NCI-H526 treated with DMSO at 0.1 percent for 48 hours (cell line): Measurements from ENCODE around the gene MBD3L1.

Experiments used
- DNase-seq: peaks from one replicate; lab custom pipeline; 2025; lab: John Stamatoyannopoulos, UW

Gene MBD3L1

DNA sequence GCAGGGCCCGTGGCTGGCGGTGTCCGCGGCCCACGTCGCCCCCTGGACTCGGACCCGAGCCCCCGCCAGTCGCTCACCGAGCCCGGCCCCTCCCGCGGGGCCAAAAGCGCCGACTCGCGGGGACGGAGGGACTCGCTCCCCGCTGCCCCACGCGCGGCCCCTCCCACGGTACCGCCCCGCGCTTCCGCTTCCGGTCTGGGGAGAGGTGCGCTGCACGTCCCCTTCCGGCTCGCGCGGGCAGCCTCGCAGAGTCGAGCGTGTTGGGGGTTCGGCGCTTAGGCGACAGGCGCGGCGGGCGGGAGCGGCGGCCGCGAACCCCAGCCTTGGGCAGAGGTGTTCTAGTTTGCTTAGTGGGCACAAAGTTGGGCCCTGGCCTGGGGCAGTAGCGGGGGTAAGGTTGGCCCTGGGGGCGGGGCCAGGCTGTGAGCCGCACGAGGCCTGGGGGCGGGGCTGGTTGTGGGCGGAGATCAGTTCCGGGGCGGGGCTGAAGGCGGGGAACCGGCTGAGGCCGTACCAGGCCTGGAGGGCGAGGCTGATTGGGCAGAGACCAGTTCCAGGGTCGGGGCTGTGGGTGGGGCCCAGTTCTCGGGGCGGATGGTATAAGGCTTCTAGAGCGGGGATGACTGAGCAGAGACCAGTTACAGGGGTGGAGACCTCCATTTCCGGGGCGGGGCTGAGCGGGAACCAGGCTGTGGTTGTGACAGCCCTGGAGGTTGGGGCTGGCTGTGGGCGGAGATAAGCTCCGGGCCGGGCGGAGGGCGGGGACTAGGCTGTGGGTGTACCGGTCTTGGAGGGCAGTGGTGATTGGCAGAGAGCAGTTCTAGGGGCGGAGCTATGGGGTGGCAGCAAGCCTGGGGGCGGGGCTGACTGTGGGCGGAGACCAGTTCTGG lies at the start of gene MBD3L1, which contains the start of gene ZNF558:
TSS of gene MBD3L1 (plus strand) at position 246 of the 890 bp plus-strand sequence. CDS start 10,302 bp downstream, outside the sequence.
TSS of gene ZNF558 (minus strand) at position 173 of the 890 bp plus-strand sequence. CDS start 9,645 bp downstream, outside the sequence.
- DNase-seq = peak; percentile 82

DNA sequence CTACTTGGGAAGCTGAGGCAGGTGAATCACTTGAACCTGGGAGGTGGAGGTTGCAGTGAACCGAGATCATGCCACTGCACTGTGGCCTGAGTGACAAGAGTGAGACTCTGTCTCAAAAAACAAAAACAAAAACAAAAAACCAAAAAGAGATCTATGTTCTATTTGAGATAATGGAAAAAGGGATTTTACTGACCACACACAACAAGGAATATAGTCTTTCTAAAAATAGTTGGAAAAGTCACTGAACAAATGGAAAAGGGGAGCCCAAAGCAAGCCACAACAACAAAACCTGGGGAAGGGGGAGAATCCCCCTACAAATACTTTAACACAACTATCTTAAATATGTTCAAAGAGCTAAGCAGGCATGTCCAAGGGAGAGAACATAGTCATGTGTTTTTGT lies 37.4 kb upstream of the MBD3L1 start:
- no peak for DNase-seq

DNA sequence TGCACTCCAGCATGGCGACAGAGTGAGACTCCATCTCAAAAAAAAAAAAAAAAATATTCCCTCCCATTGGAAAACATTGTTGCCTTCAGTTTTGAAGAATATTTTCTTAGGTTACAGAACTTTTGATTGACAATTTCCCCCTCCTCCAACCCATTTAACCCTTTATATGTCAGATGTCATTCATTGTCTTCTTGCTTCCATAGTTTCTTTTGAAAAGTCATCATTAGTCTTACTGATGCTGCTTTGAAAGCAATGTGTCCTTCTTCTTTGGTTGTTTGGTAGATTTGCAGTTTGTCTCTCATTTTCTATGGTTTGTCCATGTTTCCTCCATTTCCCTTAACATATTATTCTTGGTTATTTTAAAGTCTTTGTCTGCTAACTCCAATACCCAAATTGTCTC lies 25.5 kb upstream of the MBD3L1 start:
- no peak for DNase-seq

DNA sequence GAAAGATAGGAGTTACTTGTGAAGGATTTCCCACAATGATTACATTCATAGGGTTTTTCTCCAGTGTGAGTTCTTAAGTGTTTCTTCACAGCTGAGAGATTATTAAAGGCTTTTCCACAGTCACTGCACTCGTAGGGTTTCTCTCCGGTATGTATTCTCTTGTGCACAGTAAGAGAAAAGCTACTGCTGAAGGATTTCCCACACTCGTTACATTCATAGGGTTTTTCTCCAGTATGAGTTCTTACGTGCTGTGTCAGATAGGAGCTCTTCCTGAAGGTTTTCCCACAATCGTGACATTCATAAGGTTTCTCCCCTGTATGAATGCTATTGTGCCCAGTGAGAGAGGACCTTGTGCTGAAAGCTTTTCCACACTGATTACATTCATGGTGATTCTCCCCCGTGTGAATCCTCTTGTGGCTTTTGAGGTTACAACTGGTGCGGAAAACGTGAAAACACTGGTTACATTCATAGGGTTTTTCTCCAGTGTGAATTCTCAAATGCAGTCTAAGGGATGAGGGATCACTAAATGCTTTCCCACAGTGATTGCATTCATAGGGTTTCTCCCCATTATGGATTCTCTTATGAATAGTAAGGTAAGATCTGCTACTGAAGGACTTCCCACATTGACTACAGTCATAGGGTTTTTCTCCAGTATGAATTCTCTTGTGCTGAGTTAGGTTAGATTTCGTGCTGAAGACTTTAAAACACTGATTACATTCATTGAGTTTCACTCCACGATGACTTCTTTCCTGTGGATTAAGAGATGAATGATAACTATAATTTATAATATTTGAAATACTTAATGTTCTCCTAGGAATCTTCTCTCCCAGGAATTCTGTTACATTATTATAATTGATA lies 20.6 kb upstream of the MBD3L1 start:
- no peak for DNase-seq

DNA sequence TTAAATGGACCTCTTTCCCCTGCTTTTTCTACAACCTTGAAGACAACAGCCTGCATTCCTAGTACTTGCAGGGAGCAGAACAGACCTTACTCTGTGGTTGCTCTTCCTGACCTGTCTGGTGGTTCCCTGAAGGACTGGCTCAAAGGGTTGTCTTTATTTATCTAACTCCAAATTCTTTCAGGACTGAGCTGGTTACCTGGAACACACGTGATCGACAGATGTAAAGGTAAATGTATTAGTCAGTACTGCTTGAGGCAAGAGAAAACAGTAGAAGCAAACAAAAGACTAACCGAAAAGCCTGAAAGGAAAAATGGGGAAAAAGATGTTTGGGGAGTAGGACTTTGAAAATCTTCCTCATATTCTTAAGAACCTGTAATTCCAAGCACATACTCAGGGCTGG lies 18.0 kb upstream of the MBD3L1 start:
- no peak for DNase-seq

DNA sequence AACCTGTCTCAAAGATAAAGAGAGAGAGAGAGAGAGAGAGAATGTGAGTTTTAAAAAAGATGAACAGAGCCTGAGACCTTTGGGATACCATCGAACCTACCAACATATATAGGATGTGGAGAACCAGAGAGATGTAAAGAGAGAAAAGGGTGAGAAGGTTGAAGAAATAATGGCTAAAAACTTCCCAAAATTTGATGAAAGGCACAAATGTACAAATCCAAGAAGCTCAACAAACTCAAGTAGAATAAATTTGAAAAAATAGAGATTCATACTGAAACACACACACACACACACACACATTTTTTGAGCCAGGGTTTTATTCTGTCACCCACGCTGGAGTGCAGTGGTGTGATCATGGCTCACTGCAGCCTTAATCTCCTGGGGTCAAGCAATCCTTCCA lies 16.4 kb upstream of the MBD3L1 start:
- DNase-seq = no peak

DNA sequence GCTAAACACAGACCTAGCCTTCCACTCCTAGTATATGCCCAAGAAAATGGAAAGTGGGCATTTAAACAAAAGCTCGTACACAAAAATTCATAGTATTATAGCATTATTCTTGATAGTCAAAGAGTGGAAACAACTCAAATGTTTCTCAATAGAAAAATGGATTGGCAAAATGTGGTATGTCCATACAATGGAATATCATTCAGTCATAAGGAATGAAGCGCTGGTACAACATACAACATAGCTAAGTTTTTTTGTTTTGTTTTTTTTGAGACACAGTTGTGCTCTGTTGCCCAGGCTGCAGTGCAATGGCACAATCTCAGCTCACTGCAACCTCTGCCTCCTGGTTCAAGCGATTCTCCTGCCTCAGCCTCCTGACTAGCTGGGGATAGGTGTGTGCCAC lies 11.9 kb upstream of the MBD3L1 start:
- DNase-seq = no peak

DNA sequence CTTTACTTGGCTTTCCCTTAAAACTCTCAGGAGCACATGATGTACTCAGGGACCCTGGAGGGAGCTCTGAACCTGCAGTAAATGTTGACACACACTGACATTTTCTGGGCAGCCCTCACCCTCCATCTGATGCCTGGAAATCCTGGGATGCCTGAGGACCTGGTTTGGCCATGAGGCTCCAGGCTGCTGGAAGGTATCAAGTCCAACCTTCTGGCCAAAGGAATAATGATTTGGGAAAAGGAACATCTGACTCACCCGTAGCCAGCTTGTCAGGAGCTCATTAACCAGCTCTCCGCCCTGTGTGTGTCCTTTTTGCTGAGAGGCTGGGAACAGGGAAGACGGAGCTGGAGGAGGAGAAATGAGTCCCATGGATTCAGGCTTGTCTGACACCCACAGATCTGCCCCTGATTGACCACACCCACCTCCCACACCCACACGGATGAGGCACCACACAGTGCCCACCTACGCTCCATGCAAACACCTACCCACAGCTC lies 10.4 kb upstream of the MBD3L1 start:
- no peak for DNase-seq

DNA sequence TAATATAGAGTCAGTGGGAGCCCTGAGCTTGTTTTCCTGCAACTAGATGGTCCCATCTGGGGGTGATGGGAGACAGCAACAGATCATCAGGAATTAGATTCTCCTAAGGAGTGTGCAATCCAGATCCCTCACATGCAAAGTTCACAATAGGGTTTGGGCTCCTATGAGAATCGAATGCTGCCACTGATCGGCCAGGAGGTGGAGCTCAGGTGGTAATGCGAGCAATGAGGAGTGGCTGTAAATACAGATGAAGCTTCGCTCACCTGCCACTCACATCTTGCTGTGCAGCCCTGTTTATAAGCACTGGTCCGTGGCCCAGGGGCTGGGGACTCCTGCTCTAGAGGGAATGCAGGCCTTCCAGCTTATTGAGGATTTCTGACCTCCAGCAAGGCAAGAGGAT lies 5.8 kb upstream of the MBD3L1 start:
- DNase-seq = peak; percentile 0

DNA sequence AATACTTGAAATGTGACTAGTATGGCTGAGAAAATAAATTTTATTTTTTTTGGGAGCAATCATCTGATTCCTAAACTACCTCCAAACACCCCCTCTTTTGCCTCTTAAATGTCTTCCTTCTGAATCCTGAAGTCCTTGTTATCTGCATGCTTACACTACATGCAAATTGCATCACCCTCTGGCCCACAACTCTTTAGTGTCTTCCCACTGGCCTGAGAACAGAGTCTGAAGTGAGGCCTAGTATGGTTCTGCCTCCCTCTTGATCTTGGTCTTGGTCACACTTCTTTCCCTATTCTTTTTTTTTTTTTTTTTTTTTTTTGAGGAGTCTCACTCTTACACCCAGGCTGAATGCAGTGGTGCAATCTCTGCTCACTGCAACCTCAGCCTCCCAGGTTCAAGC lies 4.9 kb upstream of the MBD3L1 start:
- DNase-seq = no peak

DNA sequence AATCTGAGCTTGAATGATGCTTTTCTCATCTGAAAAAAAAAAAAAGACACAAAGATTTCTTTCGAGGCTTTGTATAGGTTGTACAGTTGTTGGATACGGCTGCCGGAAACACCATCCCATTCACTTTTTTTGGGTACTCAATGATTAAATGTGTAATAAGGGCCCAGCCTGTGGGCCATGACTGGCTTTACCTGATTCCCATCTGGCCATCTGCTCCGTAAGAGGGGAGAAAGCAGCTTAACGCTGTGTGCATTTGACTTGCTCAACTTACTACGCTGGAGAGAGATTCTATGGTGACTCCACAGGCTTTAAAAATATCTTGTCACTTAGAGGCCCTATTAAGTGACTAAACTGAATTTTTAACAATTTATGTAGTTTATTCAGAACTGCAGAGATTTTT lies 804 bp upstream of the MBD3L1 start:
- DNase-seq = no peak

DNA sequence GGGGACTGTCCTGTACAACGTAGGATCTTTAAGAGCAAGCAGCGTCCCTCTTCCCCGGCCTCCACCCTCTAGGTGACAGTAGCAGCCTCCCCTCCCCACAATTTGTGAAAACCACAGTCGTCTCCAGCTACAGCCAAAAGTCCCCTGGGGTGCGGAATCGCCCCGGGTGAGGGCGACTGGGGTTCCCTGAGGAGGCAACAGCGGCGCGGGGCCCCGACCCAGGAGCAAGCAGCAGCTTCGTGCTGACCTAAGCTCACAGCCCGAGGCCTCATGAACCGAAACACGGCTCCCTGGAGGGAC lies 395 bp upstream of the MBD3L1 start:
- DNase-seq = no peak

DNA sequence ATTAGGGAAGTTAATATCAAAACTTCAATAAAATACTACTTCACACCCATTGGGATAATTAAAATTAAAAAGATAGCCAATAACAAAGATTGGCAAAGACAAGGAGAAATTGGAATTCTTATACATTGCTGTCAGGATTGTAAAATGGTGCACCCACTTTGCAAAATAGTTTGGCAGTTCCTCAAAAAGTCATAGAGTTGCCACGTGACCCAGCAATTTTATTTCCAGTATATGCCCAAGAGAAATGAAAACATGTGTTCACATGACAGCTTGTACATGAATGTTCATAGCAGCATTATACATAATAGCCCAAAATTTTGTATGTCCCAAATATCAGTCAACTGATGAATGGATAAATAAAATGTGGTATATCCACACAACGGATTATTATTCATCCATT lies 3.3 kb downstream of the MBD3L1 start:
- DNase-seq = no peak

DNA sequence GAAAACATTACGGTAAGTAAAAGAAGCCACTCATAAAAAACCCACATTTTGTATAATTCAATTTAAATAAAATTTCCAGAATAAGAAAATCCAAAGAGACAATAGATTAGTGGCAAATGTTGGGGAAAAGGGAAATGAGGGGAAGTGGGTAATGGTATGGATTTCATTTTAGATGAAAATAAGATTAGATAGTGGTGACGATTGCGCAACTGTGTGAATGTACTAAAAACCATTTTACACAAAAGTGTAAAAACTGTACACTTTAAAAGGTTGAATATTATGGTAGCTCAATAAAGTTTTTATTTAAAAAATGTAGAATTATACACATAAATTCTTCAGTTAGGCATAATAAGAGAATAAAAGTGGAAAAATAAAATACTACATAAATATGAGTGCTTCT lies 3.7 kb downstream of the MBD3L1 start:
- no peak for DNase-seq

DNA sequence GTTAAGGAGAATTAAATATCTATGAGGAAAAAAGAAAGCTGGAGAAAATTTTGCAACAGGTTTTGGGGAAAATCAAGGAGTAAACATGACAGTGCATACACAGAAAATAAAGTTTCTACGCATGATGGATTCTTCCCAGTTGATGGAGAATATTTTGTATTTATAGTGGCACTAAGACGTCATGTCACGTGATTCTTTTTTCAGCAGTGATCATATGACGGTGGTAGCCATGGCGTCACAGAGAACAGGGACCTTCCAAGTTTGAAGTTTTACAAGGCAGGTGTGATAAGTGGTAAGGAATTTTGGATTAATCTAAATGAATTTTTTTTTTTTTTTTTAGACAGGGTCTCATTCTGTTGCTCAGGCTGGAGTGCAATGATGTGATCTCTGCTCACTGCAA lies 8.5 kb downstream of the MBD3L1 start:
- no peak for DNase-seq

DNA sequence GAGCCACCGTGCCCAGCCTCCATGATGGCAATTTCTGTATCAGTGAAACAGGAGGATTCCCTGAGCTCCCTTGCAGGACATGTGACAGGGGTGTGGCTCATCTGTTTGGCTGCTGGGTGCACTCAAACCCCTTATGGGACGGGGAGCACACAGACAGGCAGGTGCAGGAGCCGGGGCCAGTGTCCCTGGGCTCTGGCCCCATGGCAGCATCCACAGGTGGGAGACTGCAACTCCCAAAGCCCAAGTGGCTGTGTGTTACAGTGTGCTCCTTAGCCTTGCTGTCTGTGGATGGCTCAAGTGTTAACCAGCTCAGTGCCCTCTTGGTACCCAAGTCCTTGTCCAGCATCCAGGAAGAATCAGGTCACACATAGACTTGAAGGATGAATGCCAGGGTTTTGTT lies 14.6 kb downstream of the MBD3L1 start:
- DNase-seq = no peak

DNA sequence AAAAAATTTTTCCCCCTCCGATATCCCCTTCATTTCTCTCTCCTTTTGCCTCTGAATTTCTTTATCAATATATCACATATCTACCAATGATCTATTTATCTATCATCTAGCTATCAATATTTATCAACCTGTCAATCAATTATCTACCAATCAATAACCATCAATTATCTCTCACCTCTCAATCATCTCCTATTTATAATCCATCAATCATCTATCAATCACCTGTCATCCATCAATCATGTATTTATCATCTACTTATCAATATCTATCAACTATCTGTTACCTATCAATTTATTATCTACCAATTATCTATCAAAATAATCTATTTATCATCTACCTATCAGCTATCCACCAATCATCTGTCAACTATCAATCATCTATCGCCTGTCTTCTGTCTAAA lies 17.1 kb downstream of the MBD3L1 start:
- DNase-seq = no peak

DNA sequence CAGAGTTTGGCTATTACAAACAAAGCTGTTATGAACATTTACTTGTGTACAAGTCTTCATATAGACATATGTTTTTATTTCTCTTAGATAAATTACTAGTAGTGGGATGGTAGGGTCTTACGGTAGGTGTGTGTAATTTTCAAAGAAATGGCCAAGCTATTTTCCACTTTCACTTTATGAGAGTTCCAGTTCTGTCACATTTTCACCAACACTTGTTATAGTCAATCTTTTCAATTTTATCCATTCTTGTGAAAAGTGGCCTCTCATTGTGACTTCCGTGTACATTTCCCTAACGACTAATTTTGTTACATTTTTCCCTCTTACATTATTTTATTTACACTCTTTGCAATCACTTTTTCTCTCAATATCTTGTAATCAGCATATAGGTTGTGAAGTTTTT lies 18.3 kb downstream of the MBD3L1 start:
- DNase-seq = no peak

DNA sequence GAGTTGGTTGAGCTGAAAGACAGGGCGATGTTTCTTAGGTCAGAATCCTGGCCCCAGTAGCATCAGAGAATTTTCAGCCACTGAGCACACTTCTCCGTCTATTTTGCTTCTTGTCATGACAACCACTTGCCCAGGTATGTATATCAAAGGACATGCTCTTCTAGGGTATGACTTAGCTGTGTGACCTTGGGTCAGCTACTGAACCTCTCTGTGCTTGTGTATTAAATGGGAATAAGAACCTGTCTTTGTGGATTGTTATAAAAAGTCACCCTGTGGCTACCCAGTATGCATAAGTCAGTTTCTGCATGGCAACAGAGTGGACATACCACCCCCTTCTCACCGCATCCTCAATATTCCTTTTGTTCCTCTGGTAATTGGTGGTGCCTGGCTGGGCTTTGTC lies 26.1 kb downstream of the MBD3L1 start:
- no peak for DNase-seq

DNA sequence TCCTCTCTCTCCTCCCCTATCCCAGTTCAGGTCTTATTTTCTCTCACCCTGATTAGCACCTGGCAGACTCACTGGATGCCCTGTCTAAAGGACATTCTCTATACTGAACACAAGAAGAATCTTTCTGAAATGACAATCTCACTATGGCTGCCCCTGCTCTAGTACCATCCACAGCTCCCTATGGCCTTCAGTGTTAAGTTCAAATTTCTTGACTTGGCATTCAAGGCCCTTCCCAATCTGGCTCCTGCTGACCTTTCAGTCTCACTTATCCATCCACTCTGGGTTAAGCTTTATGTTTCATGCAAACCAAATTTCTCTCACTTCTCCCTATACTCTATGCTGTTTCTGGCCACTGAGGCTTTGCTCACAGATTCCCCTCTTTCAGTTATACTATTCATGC lies 34.2 kb downstream of the MBD3L1 start:
- no peak for DNase-seq

DNA sequence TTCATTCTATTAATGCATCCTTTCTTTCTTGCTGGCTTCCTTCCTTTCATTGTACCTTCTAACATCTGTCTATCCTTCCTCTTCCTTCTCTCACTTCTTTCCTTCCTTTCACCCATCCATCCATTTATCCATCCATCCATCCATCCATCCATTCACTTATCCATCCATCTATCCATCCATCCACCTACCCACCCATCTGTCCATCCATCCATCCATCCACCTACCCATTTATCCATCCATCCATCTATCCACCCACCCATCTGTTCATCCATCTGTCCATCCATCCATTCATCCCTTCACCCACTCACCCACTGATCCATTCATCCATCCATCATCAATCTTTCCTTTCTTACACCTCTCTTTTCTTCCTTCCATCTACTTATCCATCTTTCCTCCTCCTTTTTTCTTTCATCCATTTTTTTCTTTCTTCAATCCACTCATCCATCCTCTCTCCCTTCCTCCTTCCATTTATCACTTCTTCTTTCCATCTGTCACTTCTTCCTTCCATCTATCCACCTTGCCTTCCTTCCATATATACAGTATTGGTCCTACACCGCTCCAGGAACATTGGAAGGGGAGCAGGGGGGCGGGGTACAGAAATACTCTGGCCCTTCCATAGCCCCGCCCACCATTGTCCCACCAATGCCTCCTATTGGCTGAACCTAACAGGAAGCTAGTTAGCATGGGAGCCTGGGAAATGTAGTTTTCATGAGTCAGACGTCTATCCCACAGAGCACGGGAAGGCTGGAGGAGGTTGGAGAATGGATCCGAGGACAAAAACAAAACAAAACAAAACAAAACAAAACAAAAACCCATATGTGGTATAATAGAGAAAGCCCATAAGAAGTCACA lies 45.9 kb downstream of the MBD3L1 start:
- DNase-seq = no peak

DNA sequence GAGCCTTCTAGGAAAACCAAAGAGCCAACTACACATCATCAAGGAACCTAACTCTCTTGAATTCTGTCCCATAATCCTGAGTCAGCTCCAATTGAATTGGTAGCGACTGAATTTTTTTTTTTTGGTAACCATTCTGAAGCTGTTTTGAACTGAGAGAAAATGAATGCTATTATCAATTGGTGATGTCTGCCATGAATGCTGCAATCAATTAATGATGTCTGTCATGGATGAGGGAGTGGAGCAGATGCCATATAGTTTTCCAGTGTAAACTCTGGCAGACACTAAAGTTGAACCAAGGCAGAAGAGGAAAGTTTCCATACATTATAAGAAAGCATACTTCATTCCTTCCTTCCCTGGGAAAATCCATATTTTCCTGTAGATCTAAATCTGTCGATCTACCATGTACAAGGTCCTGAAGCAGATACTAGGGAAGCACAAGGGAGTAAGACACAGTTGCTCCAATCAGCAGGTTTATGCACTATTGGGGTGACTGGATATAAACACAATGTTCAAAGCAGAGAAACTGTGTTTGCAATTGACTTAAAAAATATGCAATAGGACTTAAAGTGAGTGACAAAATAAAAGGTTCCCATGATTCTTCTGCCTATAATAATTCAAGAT lies 48.8 kb downstream of the MBD3L1 start:
- no peak for DNase-seq
